HepG2 (cell line): ENCODE measurements around the gene LRRC45. TPM values are rescaled to one million over a fixed set of nuclear protein-coding genes. Genes with fewer than 3 reads are reported as not detected.

Source experiments
- ADNP ChIP-seq: sonication (generic); formaldehyde crosslinking; IDR thresholded peaks from 2 replicates; pipeline ENCODE4 v1.4.0; 2020; ENCODE audit warnings: missing genetic modification reagents
- BORCS8-MEF2B ChIP-seq: sonication (generic); formaldehyde crosslinking; IDR thresholded peaks from 2 replicates; pipeline ENCODE4 v1.8.0; 2022; ENCODE audit warnings: mild to moderate bottlenecking, missing genetic modification reagents
- CREB1 ChIP-seq, 2 experiments: fragments of 450-650 bp in 1 of 2; IDR thresholded peaks; 2 replicates each; pipeline ENCODE4 v1.6.1; 2016 to 2017; ENCODE audit warnings: control low read depth in 1 of 2, mild to moderate bottlenecking in 1 of 2, missing compliant biosample characterization in 1 of 2, missing genetic modification characterization in 1 of 2
- CREM ChIP-seq, 2 experiments: sonication (generic) in 1 of 2; formaldehyde crosslinking in 1 of 2; IDR thresholded peaks; 2 replicates each; pipeline versions ENCODE4 v1.4.0 to v1.6.1; 2016 to 2020; ENCODE audit warnings: antibody characterized with exemption in 1 of 2, mild to moderate bottlenecking in 1 of 2, missing genetic modification reagents in 1 of 2
- GPN1 ChIP-seq: sonication (generic); formaldehyde crosslinking; IDR thresholded peaks from 2 replicates; pipeline ENCODE4 v1.5.1; 2020; ENCODE audit warnings: missing genetic modification reagents, borderline replicate concordance
- HCFC1 ChIP-seq: fragments of 150-350 bp; IDR thresholded peaks from 2 replicates; pipeline ENCODE4 v1.6.1; 2014; ENCODE audit warnings: low read depth, low read length
- NCOA5 ChIP-seq: sonication (generic); formaldehyde crosslinking; IDR thresholded peaks from 2 replicates; pipeline ENCODE4 v1.4.0; 2020; ENCODE audit warnings: missing genetic modification reagents
- RBFOX2 ChIP-seq: fragments of 200-400 bp; formaldehyde crosslinking; IDR thresholded peaks from 2 replicates; pipeline ENCODE4 v1.6.1; 2017; ENCODE audit warnings: low read depth, mild to moderate bottlenecking, low read length
- RELA ChIP-seq: sonication (generic); formaldehyde crosslinking; IDR thresholded peaks from 2 replicates; pipeline ENCODE4 v1.4.0; 2020; ENCODE audit warnings: missing genetic modification reagents
- TBX3 ChIP-seq: fragments of 450-650 bp; IDR thresholded peaks from 2 replicates; pipeline ENCODE4 v1.6.1; 2017; ENCODE audit warnings: antibody characterized with exemption, mild to moderate bottlenecking, inconsistent platforms, borderline replicate concordance
- WIZ ChIP-seq: sonication (generic); formaldehyde crosslinking; IDR thresholded peaks from 2 replicates; pipeline ENCODE4 v1.5.1; 2020; ENCODE audit warnings: mild to moderate bottlenecking, missing genetic modification reagents
- ZNF232 ChIP-seq: sonication (generic); formaldehyde crosslinking; IDR thresholded peaks from 2 replicates; pipeline ENCODE4 v1.4.0; 2020; ENCODE audit warnings: missing genetic modification reagents, borderline replicate concordance
- ZNF496 ChIP-seq: sonication (generic); formaldehyde crosslinking; IDR thresholded peaks from 2 replicates; pipeline ENCODE4 v1.8.1; 2023; ENCODE audit warnings: mild to moderate bottlenecking, moderate library complexity, missing genetic modification reagents; ENCODE audit not compliant: insufficient replicate concordance
- polyA plus RNA-seq, 8 experiments: library from polyadenylated mRNA; depleted of rRNA in 3 of 8; stranded (reverse) in 7 of 8; unstranded in 1 of 8; fragments of >200 nt; fragmentation: Illumina TruSeq in 4 of 8; extraction: Trizol in 4 of 8; gene quantifications; 2 replicates each; pipeline versions ENCODE4 v1.2.1 to v1.2.3, GENCODE V29; 2011 to 2016; ENCODE audit warnings: low read depth in 4 of 8, missing spikeins in 1 of 8, mixed read lengths in 1 of 8; ENCODE audit not compliant: insufficient read depth in 1 of 8
- total RNA-seq, 5 experiments: library from RNA; depleted of rRNA; stranded (reverse); fragments of >200 nt; fragmentation: Illumina TruSeq; extraction: Trizol; gene quantifications; 2 replicates each; pipeline ENCODE4 v1.2.3, GENCODE V29; 2016; ENCODE audit warnings: low read depth in 1 of 5
- TF ChIP-seq, protein P1 (sequence below): sonication (generic); formaldehyde crosslinking; conservative IDR thresholded peaks from 2 replicates; pipeline ENCODE4 v1.8.0; 2022; ENCODE audit warnings: low read depth, missing genetic modification reagents
- TF ChIP-seq, protein P2 (sequence below): sonication (generic); formaldehyde crosslinking; IDR thresholded peaks from 2 replicates; pipeline ENCODE4 v1.4.0; 2020; ENCODE audit warnings: mild to moderate bottlenecking, missing genetic modification reagents
- TF ChIP-seq, protein P3 (sequence below): sonication (generic); formaldehyde crosslinking; IDR thresholded peaks from 2 replicates; pipeline ENCODE4 v1.5.1; 2020; ENCODE audit warnings: mild to moderate bottlenecking, missing genetic modification reagents, moderate library complexity
- TF ChIP-seq, protein P4 (sequence below): sonication (generic); formaldehyde crosslinking; IDR thresholded peaks from 2 replicates; pipeline ENCODE4 v1.4.0; 2020; ENCODE audit warnings: low read depth, missing genetic modification reagents

The LRRC45 gene
- total and polyA plus RNA-seq, 2 of the 13 experiments (the other 11 are each of a cell fraction or from before 2014, with no cell fraction given) = 11.6 to 48.1 TPM

DNA sequence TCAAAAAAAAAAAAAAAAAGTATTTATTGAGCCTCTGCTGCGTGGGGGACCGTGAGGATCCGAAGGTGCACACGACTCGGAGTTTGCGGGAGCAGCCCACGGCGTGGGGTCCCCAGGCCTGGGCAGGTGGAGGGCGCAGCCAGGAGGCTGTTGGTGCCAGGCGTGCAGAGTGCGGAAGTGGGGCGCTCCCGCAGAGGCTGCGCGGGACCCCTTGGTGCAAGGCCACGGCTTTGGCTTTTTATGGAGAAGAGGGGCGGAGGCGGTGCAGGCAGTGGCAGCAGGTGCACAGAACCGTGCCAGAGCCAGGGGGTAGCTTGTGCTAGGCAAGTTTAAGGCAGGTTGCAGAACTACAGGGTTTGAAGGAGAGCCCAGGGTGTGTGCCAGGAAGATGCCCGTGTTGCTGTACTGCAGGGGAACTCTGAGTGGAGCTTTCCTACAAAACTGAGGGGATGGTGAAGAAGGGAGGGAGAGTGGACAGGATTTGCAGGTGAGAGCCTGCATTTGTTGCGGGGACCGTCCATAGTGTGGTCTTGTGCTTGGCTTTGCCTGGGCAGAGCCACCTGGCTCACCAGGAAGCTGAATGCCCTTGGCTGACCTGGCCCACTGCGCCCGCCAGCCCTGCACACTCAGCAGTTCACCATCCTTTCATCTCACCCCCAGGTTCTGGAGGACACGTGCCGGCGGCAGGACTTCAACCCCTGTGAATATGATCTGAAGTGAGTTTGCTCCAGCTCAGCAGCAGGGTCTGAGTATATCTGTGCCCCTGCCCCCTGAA lies 44.4 kb upstream of the LRRC45 start (continued):
- TF ChIP-seq, protein P1, sequence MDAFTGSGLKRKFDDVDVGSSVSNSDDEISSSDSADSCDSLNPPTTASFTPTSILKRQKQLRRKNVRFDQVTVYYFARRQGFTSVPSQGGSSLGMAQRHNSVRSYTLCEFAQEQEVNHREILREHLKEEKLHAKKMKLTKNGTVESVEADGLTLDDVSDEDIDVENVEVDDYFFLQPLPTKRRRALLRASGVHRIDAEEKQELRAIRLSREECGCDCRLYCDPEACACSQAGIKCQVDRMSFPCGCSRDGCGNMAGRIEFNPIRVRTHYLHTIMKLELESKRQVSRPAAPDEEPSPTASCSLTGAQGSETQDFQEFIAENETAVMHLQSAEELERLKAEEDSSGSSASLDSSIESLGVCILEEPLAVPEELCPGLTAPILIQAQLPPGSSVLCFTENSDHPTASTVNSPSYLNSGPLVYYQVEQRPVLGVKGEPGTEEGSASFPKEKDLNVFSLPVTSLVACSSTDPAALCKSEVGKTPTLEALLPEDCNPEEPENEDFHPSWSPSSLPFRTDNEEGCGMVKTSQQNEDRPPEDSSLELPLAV (CRISPR knock-in tag) = no peak
- TF ChIP-seq GPN1 (CRISPR knock-in tag) (no peak), BORCS8-MEF2B (no peak), ZNF496 (CRISPR knock-in tag) (no peak), RELA (no peak), CREB1 (IDR thresholded peaks at IDR 0.05) (no peak), CREB1 (CRISPR knock-in tag; IDR thresholded peaks at IDR 0.05) (no peak), HCFC1 (no peak), RBFOX2 (peak; percentile 75), CREM (IDR thresholded peaks at IDR 0.05) (no peak), CREM (CRISPR knock-in tag; IDR thresholded peaks at IDR 0.05) (no peak), WIZ (CRISPR knock-in tag) (no peak), ZNF232 (CRISPR knock-in tag) (no peak), NCOA5 (no peak), ADNP (CRISPR knock-in tag) (no peak), TBX3 (no peak)
- TF ChIP-seq, protein P2, sequence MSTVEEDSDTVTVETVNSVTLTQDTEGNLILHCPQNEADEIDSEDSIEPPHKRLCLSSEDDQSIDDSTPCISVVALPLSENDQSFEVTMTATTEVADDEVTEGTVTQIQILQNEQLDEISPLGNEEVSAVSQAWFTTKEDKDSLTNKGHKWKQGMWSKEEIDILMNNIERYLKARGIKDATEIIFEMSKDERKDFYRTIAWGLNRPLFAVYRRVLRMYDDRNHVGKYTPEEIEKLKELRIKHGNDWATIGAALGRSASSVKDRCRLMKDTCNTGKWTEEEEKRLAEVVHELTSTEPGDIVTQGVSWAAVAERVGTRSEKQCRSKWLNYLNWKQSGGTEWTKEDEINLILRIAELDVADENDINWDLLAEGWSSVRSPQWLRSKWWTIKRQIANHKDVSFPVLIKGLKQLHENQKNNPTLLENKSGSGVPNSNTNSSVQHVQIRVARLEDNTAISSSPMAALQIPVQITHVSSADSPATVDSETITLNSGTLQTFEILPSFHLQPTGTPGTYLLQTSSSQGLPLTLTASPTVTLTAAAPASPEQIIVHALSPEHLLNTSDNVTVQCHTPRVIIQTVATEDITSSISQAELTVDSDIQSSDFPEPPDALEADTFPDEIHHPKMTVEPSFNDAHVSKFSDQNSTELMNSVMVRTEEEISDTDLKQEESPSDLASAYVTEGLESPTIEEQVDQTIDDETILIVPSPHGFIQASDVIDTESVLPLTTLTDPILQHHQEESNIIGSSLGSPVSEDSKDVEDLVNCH (CRISPR knock-in tag) = no peak
- TF ChIP-seq, protein P3, sequence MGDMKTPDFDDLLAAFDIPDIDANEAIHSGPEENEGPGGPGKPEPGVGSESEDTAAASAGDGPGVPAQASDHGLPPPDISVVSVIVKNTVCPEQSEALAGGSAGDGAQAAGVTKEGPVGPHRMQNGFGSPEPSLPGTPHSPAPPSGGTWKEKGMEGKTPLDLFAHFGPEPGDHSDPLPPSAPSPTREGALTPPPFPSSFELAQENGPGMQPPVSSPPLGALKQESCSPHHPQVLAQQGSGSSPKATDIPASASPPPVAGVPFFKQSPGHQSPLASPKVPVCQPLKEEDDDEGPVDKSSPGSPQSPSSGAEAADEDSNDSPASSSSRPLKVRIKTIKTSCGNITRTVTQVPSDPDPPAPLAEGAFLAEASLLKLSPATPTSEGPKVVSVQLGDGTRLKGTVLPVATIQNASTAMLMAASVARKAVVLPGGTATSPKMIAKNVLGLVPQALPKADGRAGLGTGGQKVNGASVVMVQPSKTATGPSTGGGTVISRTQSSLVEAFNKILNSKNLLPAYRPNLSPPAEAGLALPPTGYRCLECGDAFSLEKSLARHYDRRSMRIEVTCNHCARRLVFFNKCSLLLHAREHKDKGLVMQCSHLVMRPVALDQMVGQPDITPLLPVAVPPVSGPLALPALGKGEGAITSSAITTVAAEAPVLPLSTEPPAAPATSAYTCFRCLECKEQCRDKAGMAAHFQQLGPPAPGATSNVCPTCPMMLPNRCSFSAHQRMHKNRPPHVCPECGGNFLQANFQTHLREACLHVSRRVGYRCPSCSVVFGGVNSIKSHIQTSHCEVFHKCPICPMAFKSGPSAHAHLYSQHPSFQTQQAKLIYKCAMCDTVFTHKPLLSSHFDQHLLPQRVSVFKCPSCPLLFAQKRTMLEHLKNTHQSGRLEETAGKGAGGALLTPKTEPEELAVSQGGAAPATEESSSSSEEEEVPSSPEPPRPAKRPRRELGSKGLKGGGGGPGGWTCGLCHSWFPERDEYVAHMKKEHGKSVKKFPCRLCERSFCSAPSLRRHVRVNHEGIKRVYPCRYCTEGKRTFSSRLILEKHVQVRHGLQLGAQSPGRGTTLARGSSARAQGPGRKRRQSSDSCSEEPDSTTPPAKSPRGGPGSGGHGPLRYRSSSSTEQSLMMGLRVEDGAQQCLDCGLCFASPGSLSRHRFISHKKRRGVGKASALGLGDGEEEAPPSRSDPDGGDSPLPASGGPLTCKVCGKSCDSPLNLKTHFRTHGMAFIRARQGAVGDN (CRISPR knock-in tag) = peak; percentile 72
- TF ChIP-seq, protein P4, sequence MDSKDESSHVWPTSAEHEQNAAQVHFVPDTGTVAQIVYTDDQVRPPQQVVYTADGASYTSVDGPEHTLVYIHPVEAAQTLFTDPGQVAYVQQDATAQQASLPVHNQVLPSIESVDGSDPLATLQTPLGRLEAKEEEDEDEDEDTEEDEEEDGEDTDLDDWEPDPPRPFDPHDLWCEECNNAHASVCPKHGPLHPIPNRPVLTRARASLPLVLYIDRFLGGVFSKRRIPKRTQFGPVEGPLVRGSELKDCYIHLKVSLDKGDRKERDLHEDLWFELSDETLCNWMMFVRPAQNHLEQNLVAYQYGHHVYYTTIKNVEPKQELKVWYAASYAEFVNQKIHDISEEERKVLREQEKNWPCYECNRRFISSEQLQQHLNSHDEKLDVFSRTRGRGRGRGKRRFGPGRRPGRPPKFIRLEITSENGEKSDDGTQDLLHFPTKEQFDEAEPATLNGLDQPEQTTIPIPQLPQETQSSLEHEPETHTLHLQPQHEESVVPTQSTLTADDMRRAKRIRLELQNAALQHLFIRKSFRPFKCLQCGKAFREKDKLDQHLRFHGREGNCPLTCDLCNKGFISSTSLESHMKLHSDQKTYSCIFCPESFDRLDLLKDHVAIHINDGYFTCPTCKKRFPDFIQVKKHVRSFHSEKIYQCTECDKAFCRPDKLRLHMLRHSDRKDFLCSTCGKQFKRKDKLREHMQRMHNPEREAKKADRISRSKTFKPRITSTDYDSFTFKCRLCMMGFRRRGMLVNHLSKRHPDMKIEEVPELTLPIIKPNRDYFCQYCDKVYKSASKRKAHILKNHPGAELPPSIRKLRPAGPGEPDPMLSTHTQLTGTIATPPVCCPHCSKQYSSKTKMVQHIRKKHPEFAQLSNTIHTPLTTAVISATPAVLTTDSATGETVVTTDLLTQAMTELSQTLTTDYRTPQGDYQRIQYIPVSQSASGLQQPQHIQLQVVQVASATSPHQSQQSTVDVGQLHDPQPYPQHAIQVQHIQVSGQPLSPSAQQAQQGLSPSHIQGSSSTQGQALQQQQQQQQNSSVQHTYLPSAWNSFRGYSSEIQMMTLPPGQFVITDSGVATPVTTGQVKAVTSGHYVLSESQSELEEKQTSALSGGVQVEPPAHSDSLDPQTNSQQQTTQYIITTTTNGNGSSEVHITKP (CRISPR knock-in tag) = no peak
